GM18517 (cell line): Measurements from ENCODE around the gene TNS3.

Experiments used
- ATAC-seq: cut with Tn5 transposase; IDR thresholded peaks from one replicate; pipeline ENCODE4 v1.9.1; 2021; ENCODE audit warnings: mild to moderate bottlenecking, moderate library complexity; ENCODE audit not compliant: unreplicated experiment

The TNS3 gene

GRCh38 chr7:47393406-47393805 lies 188.5 kb downstream of the TNS3 start:
- ATAC-seq = no peak

GRCh38 chr7:47392241-47392759 lies 189.6 kb downstream of the TNS3 start:
- no peak for ATAC-seq

GRCh38 chr7:47391726-47392125 lies 190.2 kb downstream of the TNS3 start:
- no peak for ATAC-seq

GRCh38 chr7:47390914-47391313 lies 191.0 kb downstream of the TNS3 start:
- ATAC-seq = no peak

- no peak for ATAC-seq
These were observed 191.8 kb downstream of the TNS3 start for GRCh38 chr7:47389923-47390630.

GRCh38 chr7:47389171-47389922 lies 192.6 kb downstream of the TNS3 start:
- ATAC-seq = no peak

- no peak for ATAC-seq
These were observed 194.4 kb downstream of the TNS3 start for GRCh38 chr7:47387506-47387905.

- ATAC-seq = no peak
These were observed 195.6 kb downstream of the TNS3 start for GRCh38 chr7:47386273-47386835.

- ATAC-seq = no peak
These were observed 196.3 kb downstream of the TNS3 start for GRCh38 chr7:47385536-47386125.

- ATAC-seq = no peak
These were observed 197.0 kb downstream of the TNS3 start for GRCh38 chr7:47384755-47385535.

- ATAC-seq = no peak
These were observed 198.0 kb downstream of the TNS3 start for GRCh38 chr7:47383696-47384445.

GRCh38 chr7:47383072-47383471 lies 198.8 kb downstream of the TNS3 start:
- ATAC-seq = no peak

- no peak for ATAC-seq
These were observed 199.7 kb downstream of the TNS3 start for GRCh38 chr7:47382200-47382599.

- ATAC-seq = no peak
These were observed 200.8 kb downstream of the TNS3 start for GRCh38 chr7:47381134-47381495.

- ATAC-seq = no peak
These were observed 201.4 kb downstream of the TNS3 start for GRCh38 chr7:47380325-47381133.

- no peak for ATAC-seq
These were observed 202.1 kb downstream of the TNS3 start for GRCh38 chr7:47379629-47380324.

GRCh38 chr7:47378728-47379395 lies 203.0 kb downstream of the TNS3 start:
- no peak for ATAC-seq

- ATAC-seq = no peak
These were observed 204.2 kb downstream of the TNS3 start for GRCh38 chr7:47377741-47378140.
